Central memory CD4-positive, alpha-beta T cell (primary cell): Measurements from ENCODE around the gene SELENOS.

ENCODE experiments used
- DNase-seq: peaks from one replicate; pipeline ENCODE4 v3.0.0; 2022
- total RNA-seq, 3 experiments: gene quantifications; one replicate each; lab custom pipeline; 2026; lab: John Stamatoyannopoulos, UW

The SELENOS gene
- total RNA-seq = 24.1 to 65.2 (median 33.6) reads per million in 3 experiments

GRCh38 chr15:101277038-101277822 lies at the start of gene SELENOS:
Gene SELENOS (minus strand): TSS chr15:101277485. CDS start chr15:101277417, 68 bp downstream.
- DNase-seq = peak; percentile 84

GRCh38 chr15:101326462-101327146 lies 49.3 kb upstream of the SELENOS start:
- DNase-seq = no peak

GRCh38 chr15:101326026-101326315 lies 48.7 kb upstream of the SELENOS start:
- DNase-seq = no peak

GRCh38 chr15:101325263-101326025 lies 48.2 kb upstream of the SELENOS start:
- DNase-seq = no peak

- DNase-seq = no peak
Measured at GRCh38 chr15:101324524-101325177, 47.4 kb upstream of the SELENOS start.

- no peak for DNase-seq
Measured at GRCh38 chr15:101323793-101324523, 46.7 kb upstream of the SELENOS start.

- DNase-seq = no peak
Measured at GRCh38 chr15:101322854-101323477, 45.7 kb upstream of the SELENOS start.

GRCh38 chr15:101322016-101322695 lies 44.9 kb upstream of the SELENOS start:
- DNase-seq = no peak

- peak; percentile 56 for DNase-seq
Measured at GRCh38 chr15:101320501-101321052, 43.3 kb upstream of the SELENOS start.

- DNase-seq = no peak
Measured at GRCh38 chr15:101318839-101319238, 41.6 kb upstream of the SELENOS start.

GRCh38 chr15:101318147-101318819 lies 41.0 kb upstream of the SELENOS start:
- no peak for DNase-seq

- no peak for DNase-seq
Measured at GRCh38 chr15:101317336-101317872, 40.1 kb upstream of the SELENOS start.

GRCh38 chr15:101316529-101316928 lies 39.2 kb upstream of the SELENOS start:
- no peak for DNase-seq

GRCh38 chr15:101315736-101316135 lies 38.5 kb upstream of the SELENOS start:
- no peak for DNase-seq

GRCh38 chr15:101314336-101315125 lies 37.2 kb upstream of the SELENOS start:
- DNase-seq = no peak

- DNase-seq = no peak
Measured at GRCh38 chr15:101313041-101313761, 35.9 kb upstream of the SELENOS start.

GRCh38 chr15:101310508-101310907 lies 33.2 kb upstream of the SELENOS start:
- no peak for DNase-seq

- DNase-seq = no peak
Measured at GRCh38 chr15:101310161-101310480, 32.8 kb upstream of the SELENOS start.
